Measurements from ENCODE around the gene BABAM2. TPM values are rescaled to one million over a fixed set of nuclear protein-coding genes. Genes with fewer than 3 reads are reported as not detected.

The BABAM2 gene
- total and polyA plus RNA-seq, 9 of the 15 experiments (the other 6 are each of a cell fraction or from before 2014, with no cell fraction given) = 10.9 to 37.4 (median 25.6) TPM

- intact Hi-C loops (cut with micrococcal nuclease) = no loop called here
Observed at GRCh38 chr2:28217042-28217740, 326.7 kb downstream of the BABAM2 start.

GRCh38 chr2:28219138-28219537 is 328.6 kb downstream of the BABAM2 start:
- TF ChIP-seq GABPB1 (CRISPR knock-in tag; IDR thresholded peaks at IDR 0.05) = no peak
- TF ChIP-seq ZSCAN32 (CRISPR knock-in tag; IDR thresholded peaks at IDR 0.05) = no peak
- Histone ChIP-seq H2AFZ (ENCODE audit: low read depth, low read length) (no peak overlapping the region), H3K4me3 (no peak overlapping the region), H3K9me3 (replicated peaks; ENCODE audit: control insufficient read depth, insufficient read depth, low read depth, low read length) (no peaks in the 10 kb centered on the region), H3K9me1 (ENCODE audit: control insufficient read depth, insufficient read depth, low read length) (no peaks in the 10 kb centered on the region), H3K4me1 (replicated peaks in 1 of 2; ENCODE audit: control insufficient read depth in 2 of 2, insufficient read depth in 2 of 2, low read length in 2 of 2) (no peaks in the 10 kb centered on the region), H3K27me3 (ENCODE audit: control insufficient read depth in 2 of 2, insufficient read depth in 2 of 2, low read length in 2 of 2) (peaks cover 5 to 6% of the 10 kb centered on the region in 2 experiments; a peak in 1 of 5 replicates), H3K9ac (ENCODE audit: insufficient read depth in 1 of 2, low read depth in 2 of 2, low read length in 2 of 2) (no peak overlapping the region), H3K79me2 (ENCODE audit: control insufficient read depth, insufficient read depth, low read length) (no peaks in the 10 kb centered on the region), H3K4me2 (ENCODE audit: insufficient read depth, low read length) (no peak overlapping the region), H4K20me1 (replicated peaks; ENCODE audit: control insufficient read depth, insufficient read depth, low read length) (no peaks in the 10 kb centered on the region), H3K36me3 (ENCODE audit: control insufficient read depth, insufficient read depth, low read length) (no peaks in the 10 kb centered on the region), H3K27ac (ENCODE audit: extremely low read depth, low read depth, low read length) (no peak overlapping the region)
- in situ Hi-C loops (cut with MboI) (no loop called here), intact Hi-C loops (cut with micrococcal nuclease) (no loop called here)
- CTCF ChIA-PET (ENCODE audit: low intra/inter-chr PET ratio) = no interaction called here
- FAIRE-seq = no peak
- no peak for ATAC-seq
- BruUV-seq (replicated peaks) = no TSS peak
- WGBS (ENCODE audit: insufficient coverage, low coverage, missing lambda C conversion rate) = 36% methylated on average over 4 of the region's 4 CpGs
- POLR2A ChIA-PET = no interaction called here
- DNase-seq (ENCODE audit: extremely low read depth in 1 of 4, low spot score in 3 of 4) = no peak

More at GRCh38 chr2:28217042-28217740, 326.7 kb downstream of the BABAM2 start:
- H3K4me2 ChIP-seq (ENCODE audit: insufficient read depth, low read length) = no peak overlapping the region
- H3K4me3 ChIP-seq = no peak overlapping the region
- in situ Hi-C loops (cut with MboI) = no loop called here
- TF ChIP-seq ZNF707 (CRISPR knock-in tag; conservative IDR thresholded peaks at IDR 0.05) (no peak), RBM25 (IDR thresholded peaks at IDR 0.05; ENCODE audit: low read depth, low read length, severe bottlenecking) (peak; percentile 88), CBX3 (IDR thresholded peaks at IDR 0.05; ENCODE audit: borderline replicate concordance in 1 of 2, low read length in 2 of 2) (no peak)
- no peaks in the 10 kb centered on the region for H4K20me1 ChIP-seq (replicated peaks; ENCODE audit: control insufficient read depth, insufficient read depth, low read length)
- no peak overlapping the region for H3K27ac ChIP-seq (ENCODE audit: extremely low read depth, low read depth, low read length)
- 11% methylated on average over 3 of the region's 3 CpGs for WGBS (ENCODE audit: insufficient coverage, low coverage, missing lambda C conversion rate)
- DNase-seq (ENCODE audit: extremely low read depth in 1 of 4, low spot score in 3 of 4) (no peak), FAIRE-seq (no peak), ATAC-seq (no peak)
- no peaks in the 10 kb centered on the region for H3K4me1 ChIP-seq (replicated peaks in 1 of 2; ENCODE audit: control insufficient read depth in 2 of 2, insufficient read depth in 2 of 2, low read length in 2 of 2)
- no peak overlapping the region for H2AFZ ChIP-seq (ENCODE audit: low read depth, low read length)
- no peak overlapping the region for H3K9ac ChIP-seq (ENCODE audit: insufficient read depth in 1 of 2, low read depth in 2 of 2, low read length in 2 of 2)
- H3K9me3 ChIP-seq (replicated peaks; ENCODE audit: control insufficient read depth, insufficient read depth, low read depth, low read length) = no peaks in the 10 kb centered on the region
- peaks cover 5 to 6% of the 10 kb centered on the region in 2 experiments; a peak in 1 of 5 replicates for H3K27me3 ChIP-seq (ENCODE audit: control insufficient read depth in 2 of 2, insufficient read depth in 2 of 2, low read length in 2 of 2)
- BruUV-seq (replicated peaks) = no TSS peak
- H3K36me3 ChIP-seq (ENCODE audit: control insufficient read depth, insufficient read depth, low read length) = no peaks in the 10 kb centered on the region
- no peaks in the 10 kb centered on the region for H3K9me1 ChIP-seq (ENCODE audit: control insufficient read depth, insufficient read depth, low read length)
- ChIA-PET POLR2A (no interaction called here), CTCF (ENCODE audit: low intra/inter-chr PET ratio) (no interaction called here)
- no peaks in the 10 kb centered on the region for H3K79me2 ChIP-seq (ENCODE audit: control insufficient read depth, insufficient read depth, low read length)
